ENCODE results near the gene ARHGAP22. TPM values are rescaled to one million over a fixed set of nuclear protein-coding genes. Genes with fewer than 3 reads are reported as not detected.

ARHGAP22 gene
- total RNA-seq, 3 donors from 2014 or later (not counting 1 experiment from before 2014, with no cell fraction given): 0.21 to 0.40 TPM; not detected in 1

- no peak overlapping the region for H3K27ac Mint-ChIP-seq
- DNase-seq (no peak), ATAC-seq (no peak)
- H3K4me3 Mint-ChIP-seq: no peak overlapping the region
- no peaks in the 10 kb centered on the region for H3K36me3 Mint-ChIP-seq
- intact Hi-C loops (cut with micrococcal nuclease): no loop called here
- no peaks in the 10 kb centered on the region for H3K36me3 ChIP-seq (ENCODE audit: control insufficient read depth, insufficient read depth, low read length)
- H3K27ac ChIP-seq (ENCODE audit: low read length): no peak overlapping the region
- H3K9me3 Mint-ChIP-seq: no peaks in the 10 kb centered on the region
- 45% methylated on average over 3 of the region's 3 CpGs for WGBS (ENCODE audit: insufficient coverage)
- peaks cover 6% of the 10 kb centered on the region for H3K4me1 ChIP-seq (ENCODE audit: control insufficient read depth, insufficient read depth, low read length)
- no peaks in the 10 kb centered on the region for H3K27me3 ChIP-seq (ENCODE audit: control insufficient read depth, insufficient read depth, low read length)
- no peaks in the 10 kb centered on the region for H3K4me1 Mint-ChIP-seq
- no peaks in the 10 kb centered on the region for H3K9me3 ChIP-seq (ENCODE audit: control insufficient read depth, insufficient read depth, low read length)
- no peak for TF ChIP-seq CTCF (IDR thresholded peaks at IDR 0.05)
- no peak overlapping the region for H3K4me3 ChIP-seq (ENCODE audit: low read length)
- peaks cover 0 to 4% of the 10 kb centered on the region in 2 donors for H3K27me3 Mint-ChIP-seq (ENCODE audit: low read depth in 2 of 2)
Observed at GRCh38 chr10:48550977-48551376, 53.9 kb downstream of the ARHGAP22 start.

- DNase-seq (no peak), ATAC-seq (no peak)
- H3K4me1 Mint-ChIP-seq: no peaks in the 10 kb centered on the region
- H3K36me3 Mint-ChIP-seq: no peaks in the 10 kb centered on the region
- no peak for TF ChIP-seq CTCF (IDR thresholded peaks at IDR 0.05)
- H3K27me3 Mint-ChIP-seq (ENCODE audit: low read depth in 2 of 2): peaks cover 0 to 4% of the 10 kb centered on the region in 2 donors
- peaks cover 6% of the 10 kb centered on the region for H3K4me1 ChIP-seq (ENCODE audit: control insufficient read depth, insufficient read depth, low read length)
- H3K27ac ChIP-seq (ENCODE audit: low read length): no peak overlapping the region
- H3K4me3 Mint-ChIP-seq: no peak overlapping the region
- 86% methylated on average over 6 of the region's 6 CpGs for WGBS (ENCODE audit: insufficient coverage)
- H3K9me3 Mint-ChIP-seq: no peaks in the 10 kb centered on the region
- H3K36me3 ChIP-seq (ENCODE audit: control insufficient read depth, insufficient read depth, low read length): no peaks in the 10 kb centered on the region
- H3K4me3 ChIP-seq (ENCODE audit: low read length): no peak overlapping the region
- no peaks in the 10 kb centered on the region for H3K27me3 ChIP-seq (ENCODE audit: control insufficient read depth, insufficient read depth, low read length)
- no peaks in the 10 kb centered on the region for H3K9me3 ChIP-seq (ENCODE audit: control insufficient read depth, insufficient read depth, low read length)
- H3K27ac Mint-ChIP-seq: no peak overlapping the region
- intact Hi-C loops (cut with micrococcal nuclease): no loop called here
Observed at GRCh38 chr10:48550071-48550691, 54.7 kb downstream of the ARHGAP22 start.

GRCh38 chr10:48549236-48549635, 55.6 kb downstream of the ARHGAP22 start:
- intact Hi-C loops (cut with micrococcal nuclease): no loop called here
- Mint-ChIP-seq H3K9me3 (no peaks in the 10 kb centered on the region), H3K27ac (no peak overlapping the region), H3K4me3 (no peak overlapping the region), H3K36me3 (no peaks in the 10 kb centered on the region), H3K4me1 (no peaks in the 10 kb centered on the region), H3K27me3 (ENCODE audit: low read depth in 2 of 2) (peaks cover 0 to 4% of the 10 kb centered on the region in 2 donors)
- no peak for TF ChIP-seq CTCF (IDR thresholded peaks at IDR 0.05)
- DNase-seq (no peak), ATAC-seq (no peak)
- no peak overlapping the region for H3K27ac ChIP-seq (ENCODE audit: low read length)
- H3K36me3 ChIP-seq (ENCODE audit: control insufficient read depth, insufficient read depth, low read length): no peaks in the 10 kb centered on the region
- H3K4me1 ChIP-seq (ENCODE audit: control insufficient read depth, insufficient read depth, low read length): peaks cover 6% of the 10 kb centered on the region
- no peak overlapping the region for H3K4me3 ChIP-seq (ENCODE audit: low read length)
- 50% methylated on average over 1 of the region's 3 CpGs for WGBS (ENCODE audit: insufficient coverage)
- no peaks in the 10 kb centered on the region for H3K27me3 ChIP-seq (ENCODE audit: control insufficient read depth, insufficient read depth, low read length)
- H3K9me3 ChIP-seq (ENCODE audit: control insufficient read depth, insufficient read depth, low read length): no peaks in the 10 kb centered on the region
